Fibroblast of the conjunctiva (primary cell): ENCODE data around the gene LARGE2.

Source experiments
- DNase-seq: peaks from one replicate; pipeline ENCODE4 v3.0.0-alpha.2; 2010; ENCODE audit warnings: low read depth

The LARGE2 gene

GRCh38 chr11:45917286-45917622, 5.2 kb upstream of the LARGE2 start:
- DNase-seq, result no peak

DNA sequence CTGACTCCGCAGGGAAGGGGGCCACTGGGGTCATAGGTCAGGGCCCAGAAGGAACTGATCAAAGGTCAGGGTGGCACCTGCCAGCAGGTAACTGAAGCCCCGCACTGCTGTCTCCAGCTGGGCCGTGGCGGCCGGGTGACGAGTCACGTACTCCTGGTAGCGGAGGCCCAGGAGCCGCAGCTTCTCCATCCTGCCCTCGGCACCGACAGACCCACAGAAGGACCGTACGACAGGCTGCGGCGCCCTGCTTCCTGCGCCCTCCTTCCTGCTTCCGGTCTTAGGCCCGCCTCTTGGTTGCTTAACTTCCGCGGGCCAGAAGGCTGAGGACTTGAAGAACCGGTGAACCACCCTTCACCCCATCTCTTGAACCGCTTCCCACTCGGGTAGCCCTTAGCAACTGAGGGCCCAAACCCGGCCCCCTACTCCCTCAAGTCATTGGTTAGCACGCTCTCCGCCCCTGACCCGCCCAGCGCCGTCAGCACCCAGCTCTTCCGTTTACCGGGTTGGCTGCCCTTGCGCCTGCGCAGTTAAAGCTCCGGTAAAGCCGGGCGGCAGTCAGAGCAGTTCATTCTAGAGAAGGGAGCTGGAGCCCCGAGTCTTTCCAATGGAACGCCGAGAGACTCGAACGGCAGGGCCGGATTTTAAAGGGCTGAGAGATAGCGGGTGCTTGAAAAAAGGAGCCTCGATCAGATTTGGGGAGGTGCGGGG, 4.7 kb upstream of the LARGE2 start, which contains the start of gene PEX16:
Gene PEX16 (minus strand): TSS at position 255 of the 708 bp plus-strand sequence. CDS start 66 bp downstream, at position 189.
- peak; percentile 100 for DNase-seq

DNA sequence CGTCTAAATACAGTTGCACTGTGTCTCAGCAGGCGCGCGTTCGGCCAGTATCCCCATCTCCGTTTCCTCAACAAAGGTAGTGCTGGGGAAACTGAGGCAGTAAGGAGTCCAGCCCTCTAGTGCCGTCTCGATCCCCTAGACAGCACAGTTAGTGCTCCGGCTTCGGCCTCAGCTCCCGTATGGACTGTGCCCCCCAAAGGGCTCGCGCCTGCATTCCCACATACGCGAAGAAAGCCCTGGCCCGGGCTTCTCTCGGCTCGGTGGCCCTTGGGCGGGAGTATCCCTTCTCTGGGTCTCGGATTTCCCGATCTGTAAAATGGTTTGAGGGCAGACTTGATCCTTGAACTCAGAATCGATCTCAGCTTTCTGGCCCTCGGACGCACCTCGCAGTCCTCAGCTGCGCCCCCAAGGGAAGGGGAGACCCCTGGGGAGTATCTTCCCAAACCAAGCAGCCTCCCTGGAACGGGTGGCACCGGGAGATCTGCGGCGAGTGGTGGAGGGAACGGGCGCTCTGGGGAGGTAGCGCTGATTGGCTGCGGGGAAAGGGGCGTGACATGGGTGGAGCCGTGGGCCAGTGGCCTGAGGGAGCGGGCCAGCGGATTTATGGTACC, 4.0 kb upstream of the LARGE2 start:
- DNase-seq, result peak; percentile 42

DNA sequence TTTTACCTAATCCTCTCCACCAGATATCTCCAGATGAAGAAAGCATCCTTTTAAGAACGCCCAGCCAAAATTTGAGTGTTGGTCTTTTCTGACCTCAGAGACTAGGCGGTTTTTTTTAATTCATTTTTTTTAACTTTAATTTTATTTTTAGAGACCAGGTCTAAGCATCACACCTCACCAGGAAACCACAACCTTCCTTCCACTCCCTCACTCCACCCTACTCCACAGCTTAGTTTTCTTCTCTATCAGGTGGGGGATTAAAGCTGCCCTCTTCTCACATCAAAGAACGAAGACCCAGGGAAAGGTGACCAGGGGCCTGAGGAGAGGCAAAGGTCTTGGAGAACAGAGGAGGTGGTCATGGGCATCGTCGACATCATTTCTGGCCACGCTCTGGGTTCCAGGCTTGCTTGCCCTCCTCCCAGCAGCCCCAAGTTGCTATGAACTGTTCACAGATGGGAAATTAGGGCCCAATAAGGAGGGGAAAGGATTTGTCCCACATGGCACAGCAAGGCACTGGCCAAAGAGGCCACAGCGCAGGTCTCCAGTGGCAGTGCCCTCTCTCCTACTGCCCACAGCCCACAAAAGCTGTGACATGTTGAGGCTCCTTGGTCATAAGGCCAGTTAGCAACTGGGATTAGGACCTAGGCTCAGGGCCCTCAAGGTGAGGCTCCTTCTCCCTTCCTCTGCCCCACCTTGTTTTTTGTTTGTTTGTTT, 3.3 kb upstream of the LARGE2 start:
- no peak for DNase-seq

DNA sequence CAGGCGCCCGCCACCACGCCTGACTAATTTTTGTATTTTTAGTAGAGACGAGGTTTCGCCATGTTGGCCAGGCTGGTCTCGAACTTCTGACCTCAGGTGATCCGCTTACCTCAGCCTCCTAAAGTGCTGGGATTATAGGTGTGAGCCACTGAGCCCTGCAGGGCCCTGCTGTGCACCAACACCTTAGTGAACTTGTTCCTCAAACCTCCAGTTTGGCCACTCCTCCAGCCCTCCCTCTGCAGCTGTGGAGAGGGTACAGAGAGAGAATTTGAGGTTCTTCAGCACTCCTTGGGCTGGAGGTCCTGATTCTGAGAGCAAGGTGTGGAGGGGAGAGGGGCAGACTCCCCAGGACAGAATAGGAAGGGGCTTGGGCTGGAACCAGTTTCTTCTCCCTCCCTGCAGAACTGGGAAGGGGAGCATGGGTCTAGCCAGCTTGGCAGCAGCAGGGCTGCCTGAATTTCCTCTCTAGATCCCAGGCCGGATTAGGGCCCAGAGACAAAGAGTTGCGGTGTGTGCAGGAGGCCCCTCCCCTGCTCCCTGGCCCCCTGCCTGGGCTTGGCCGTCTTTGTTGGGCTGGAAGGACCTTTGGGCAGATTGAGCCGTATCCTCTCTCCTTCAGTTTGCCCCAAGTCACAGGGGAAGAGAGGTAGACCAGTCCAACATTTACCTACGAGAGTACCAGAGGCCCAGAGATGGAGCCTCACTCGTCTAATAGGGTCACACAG, 2.5 kb upstream of the LARGE2 start:
- no peak for DNase-seq

GRCh38 chr11:45920531-45921477, 1.7 kb upstream of the LARGE2 start:
- DNase-seq, result no peak

DNA sequence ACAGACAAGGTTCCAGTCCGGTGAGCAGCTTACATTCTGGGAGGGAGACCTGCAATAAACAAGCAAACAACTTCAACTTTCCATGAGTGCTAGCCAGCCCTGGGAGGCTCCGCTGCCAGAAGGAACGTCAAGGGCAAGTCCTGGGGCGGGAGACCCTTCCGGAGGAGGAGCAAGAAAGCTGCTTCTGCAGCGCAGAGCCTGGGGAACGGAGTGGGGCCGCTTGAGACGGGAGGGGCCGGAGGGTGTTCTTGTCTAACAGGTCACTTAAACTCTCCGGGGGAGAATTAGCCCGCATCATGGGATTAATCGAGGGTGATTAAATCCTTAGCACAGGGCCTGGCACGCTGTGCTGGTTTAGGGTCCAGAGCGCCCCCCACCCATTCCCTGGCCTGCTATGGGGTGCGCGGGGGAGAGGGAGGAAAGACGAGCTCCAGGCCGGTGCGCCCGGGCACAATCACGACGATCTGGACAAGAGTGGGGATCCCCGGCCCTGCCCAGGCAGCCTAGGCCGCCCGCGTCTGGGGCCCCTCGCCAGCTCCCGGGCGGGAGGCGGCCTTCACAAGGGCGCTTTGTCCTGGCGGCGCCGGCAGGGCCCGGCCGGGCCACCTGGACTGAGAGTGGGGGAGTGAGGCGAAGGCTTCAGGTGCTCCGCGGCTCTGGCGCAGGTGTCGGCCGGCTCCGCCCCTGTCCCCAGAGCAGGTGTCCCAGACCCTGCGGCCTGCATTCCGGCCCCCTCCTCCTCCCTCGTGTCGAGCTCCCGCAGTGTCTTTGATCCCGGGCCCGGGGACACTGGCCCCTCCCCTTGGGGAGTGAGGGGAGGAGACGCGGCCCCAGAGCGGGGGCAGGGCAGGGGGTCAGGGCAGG, 663 bp upstream of the LARGE2 start:
- DNase-seq, result no peak

DNA sequence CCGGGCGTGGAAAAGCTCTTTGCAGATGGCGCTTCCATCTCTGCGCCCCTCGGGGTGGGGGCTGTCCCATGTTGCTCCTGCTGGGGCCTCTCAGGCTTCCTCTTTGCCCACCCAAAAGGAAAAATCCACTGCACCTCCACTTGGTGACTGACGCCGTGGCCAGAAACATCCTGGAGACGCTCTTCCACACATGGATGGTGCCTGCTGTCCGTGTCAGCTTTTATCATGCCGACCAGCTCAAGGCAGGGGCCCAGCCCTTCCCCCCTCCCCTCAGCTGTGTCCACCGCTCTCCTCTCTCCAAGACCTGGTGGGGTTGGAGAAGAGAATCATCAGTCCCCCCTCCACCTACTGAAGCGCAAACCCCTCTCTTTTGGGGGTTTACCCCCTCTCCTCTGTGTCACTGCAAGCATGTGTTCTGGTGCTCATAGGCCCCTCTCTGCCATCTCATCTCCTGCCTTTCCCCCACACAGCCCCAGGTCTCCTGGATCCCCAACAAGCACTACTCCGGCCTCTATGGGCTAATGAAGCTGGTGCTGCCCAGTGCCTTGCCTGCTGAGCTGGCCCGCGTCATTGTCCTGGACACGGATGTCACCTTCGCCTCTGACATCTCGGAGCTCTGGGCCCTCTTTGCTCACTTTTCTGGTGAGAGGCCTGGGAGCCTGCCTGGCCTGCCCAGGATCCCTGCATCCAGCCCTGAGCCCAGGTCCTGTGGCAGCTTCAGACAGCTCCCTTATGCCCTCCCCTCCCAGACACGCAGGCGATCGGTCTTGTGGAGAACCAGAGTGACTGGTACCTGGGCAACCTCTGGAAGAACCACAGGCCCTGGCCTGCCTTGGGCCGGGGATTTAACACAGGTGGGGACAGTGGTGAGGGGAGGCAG, 1.8 kb downstream of the LARGE2 start:
- DNase-seq, result no peak

DNA sequence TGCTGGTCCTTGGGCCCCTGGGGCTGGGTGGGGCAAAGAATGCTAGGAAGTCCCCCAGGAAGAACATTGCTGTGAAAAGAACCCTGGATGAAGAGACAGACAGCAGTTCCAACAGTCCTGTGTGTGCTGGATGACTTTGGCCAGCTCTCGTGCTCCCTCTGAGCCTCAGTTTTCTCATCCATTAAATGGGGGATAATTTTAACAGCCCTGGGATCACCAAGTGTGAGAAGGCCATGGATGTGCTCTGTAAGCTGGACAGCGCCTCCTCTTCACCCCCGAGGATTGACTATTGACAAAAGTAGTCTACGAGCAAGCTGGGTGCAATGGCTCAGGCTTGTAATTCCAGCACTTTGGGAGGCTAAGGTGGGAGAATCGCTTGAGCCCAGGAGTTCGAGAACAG, 2.5 kb downstream of the LARGE2 start:
- no peak for DNase-seq

- DNase-seq, result no peak
Observed at GRCh38 chr11:45925550-45925949, 3.1 kb downstream of the LARGE2 start.

GRCh38 chr11:45926001-45926401, 3.5 kb downstream of the LARGE2 start:
- no peak for DNase-seq

DNA sequence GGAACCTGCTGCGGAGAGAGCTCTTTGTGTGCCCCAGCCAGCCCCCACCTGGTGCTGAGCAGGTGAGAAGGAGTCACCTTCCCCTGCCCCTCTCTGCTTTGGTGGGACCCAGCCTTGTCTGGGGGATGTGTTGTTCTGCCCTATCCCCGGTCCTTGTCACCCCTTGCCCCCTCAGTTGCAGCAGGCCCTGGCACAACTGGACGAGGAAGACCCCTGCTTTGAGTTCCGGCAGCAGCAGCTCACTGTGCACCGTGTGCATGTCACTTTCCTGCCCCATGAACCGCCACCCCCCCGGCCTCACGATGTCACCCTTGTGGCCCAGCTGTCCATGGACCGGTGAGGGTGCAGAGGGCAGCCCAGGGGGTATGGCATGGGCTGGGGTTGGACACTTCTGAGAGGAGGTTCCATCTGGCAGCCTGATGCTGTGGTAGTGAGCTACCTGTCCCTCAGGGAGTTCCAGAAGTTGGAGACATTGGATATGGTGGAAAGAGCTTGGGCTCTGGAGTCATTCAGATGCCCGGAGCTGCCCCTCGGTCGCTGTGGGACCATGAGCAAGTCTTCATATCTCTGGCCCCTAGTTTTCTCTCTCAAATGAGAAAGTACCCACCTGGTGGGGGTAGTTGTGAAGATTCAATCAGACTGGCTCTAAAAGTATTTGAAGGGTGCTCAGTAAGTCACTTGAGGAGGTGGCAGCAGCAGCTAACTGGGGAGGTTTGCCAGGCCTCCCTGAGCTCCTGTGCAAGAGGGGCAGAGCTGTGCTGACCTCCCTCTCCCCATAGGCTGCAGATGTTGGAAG, 4.3 kb downstream of the LARGE2 start:
- no peak for DNase-seq

GRCh38 chr11:45927332-45927683, 4.9 kb downstream of the LARGE2 start:
- DNase-seq, result no peak

- DNase-seq, result no peak
Observed at GRCh38 chr11:45927684-45928413, 5.4 kb downstream of the LARGE2 start.

DNA sequence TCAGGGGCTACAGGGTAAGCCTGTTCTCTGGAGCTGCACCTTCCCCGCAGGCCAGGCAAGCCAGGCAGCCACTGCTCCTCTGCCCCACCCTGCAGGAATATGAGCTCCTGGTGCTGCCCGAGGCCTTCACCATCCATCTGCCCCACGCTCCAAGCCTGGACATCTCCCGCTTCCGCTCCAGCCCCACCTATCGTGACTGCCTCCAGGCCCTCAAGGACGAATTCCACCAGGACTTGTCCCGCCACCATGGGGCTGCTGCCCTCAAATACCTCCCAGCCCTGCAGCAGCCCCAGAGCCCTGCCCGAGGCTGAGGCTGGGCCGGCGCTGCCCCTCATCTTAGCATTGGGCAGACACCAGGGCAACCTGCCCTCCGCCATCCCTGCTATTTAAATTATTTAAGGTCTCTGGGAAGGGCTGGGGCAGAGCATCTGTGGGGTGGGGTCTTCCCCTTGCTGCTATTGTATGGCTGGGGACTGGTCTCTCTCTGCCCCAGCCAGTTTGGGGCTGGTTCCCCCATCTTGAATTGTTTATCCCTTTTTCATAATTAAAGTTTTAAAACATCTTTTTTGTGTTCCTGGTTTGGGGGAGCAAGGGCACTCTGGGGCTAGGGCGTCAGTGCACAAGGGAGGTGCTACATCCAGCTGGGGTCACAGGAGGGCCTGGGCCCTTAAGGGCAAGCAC, 6.2 kb downstream of the LARGE2 start:
- DNase-seq, result no peak

- no peak for DNase-seq
Observed at GRCh38 chr11:45929486-45930030, 7.1 kb downstream of the LARGE2 start.
